BLaER1 (cell line): Measurements from ENCODE around the gene R3HDM4.
"Not testable (repeated sequence)": the region's sequence is repeated elsewhere in the genome, so short reads cannot be mapped to it uniquely, and the experiment has no call there.

Experiments
- H3K27ac ChIP-seq: shearing (Covaris generic); formaldehyde crosslinking; 2 replicates; pipeline ENCODE4 v1.8.1; 2022
- H3K27me3 ChIP-seq: shearing (Covaris generic); formaldehyde crosslinking; 2 replicates; pipeline ENCODE4 v1.8.1; 2022
- H3K36me3 ChIP-seq: shearing (Covaris generic); formaldehyde crosslinking; 2 replicates; pipeline ENCODE4 v1.8.1; 2022
- H3K4me1 ChIP-seq: shearing (Covaris generic); formaldehyde crosslinking; 2 replicates; pipeline ENCODE4 v1.8.1; 2022
- H3K4me2 ChIP-seq: shearing (Covaris generic); formaldehyde crosslinking; 2 replicates; pipeline ENCODE4 v1.8.1; 2022
- H3K4me3 ChIP-seq: shearing (Covaris generic); formaldehyde crosslinking; 2 replicates; pipeline ENCODE4 v1.8.1; 2022
- H3K9ac ChIP-seq: shearing (Covaris generic); formaldehyde crosslinking; 2 replicates; pipeline ENCODE4 v1.8.1; 2022
- H3K9me3 ChIP-seq: shearing (Covaris generic); formaldehyde crosslinking; 2 replicates; pipeline ENCODE4 v1.8.1; 2022
- H4K20me1 ChIP-seq: shearing (Covaris generic); formaldehyde crosslinking; 2 replicates; pipeline ENCODE4 v1.8.1; 2022
- Cebpa-rat ChIP-seq: shearing (Covaris generic); IDR thresholded peaks from 2 replicates; pipeline ENCODE4 v1.8.1; 2022

R3HDM4 gene

GRCh38 chr19:896434-896833 lies 16.6 kb downstream of the R3HDM4 start:
- Histone ChIP-seq H3K36me3 (peaks cover 35% of the 10 kb centered on the region), H3K27ac (no peak overlapping the region), H3K4me3 (no peak overlapping the region), H3K9me3 (no peaks in the 10 kb centered on the region), H3K9ac (no peak overlapping the region), H4K20me1 (peaks cover 28% of the 10 kb centered on the region), H3K27me3 (no peaks in the 10 kb centered on the region), H3K4me2 (no peak overlapping the region), H3K4me1 (peaks cover 31% of the 10 kb centered on the region)
- TF ChIP-seq Cebpa-rat: no peak

GRCh38 chr19:892894-893689 lies 19.9 kb downstream of the R3HDM4 start, which contains the start of the genes MED16 and RNU6-9:
Gene MED16 (minus strand): TSS chr19:893187. CDS start chr19:891131, 2,056 bp downstream.
Gene RNU6-9 (plus strand): TSS chr19:893484.
- no peak for TF ChIP-seq Cebpa-rat
- Histone ChIP-seq H3K9ac (peak within 1 kb of the TSS; percentile 96), H3K4me3 (peak within 1 kb of the TSS; percentile 81), H3K27me3 (no peaks in the 10 kb centered on the region), H4K20me1 (peaks cover 38% of the 10 kb centered on the region), H3K4me2 (peak within 1 kb of the TSS; percentile 94), H3K36me3 (peaks cover 56% of the 10 kb centered on the region), H3K4me1 (peaks cover 21% of the 10 kb centered on the region), H3K27ac (peak within 1 kb of the TSS; percentile 98), H3K9me3 (no peaks in the 10 kb centered on the region)

GRCh38 chr19:892243-892893 lies 20.7 kb downstream of the R3HDM4 start:
- no peaks in the 10 kb centered on the region for H3K27me3 ChIP-seq
- H3K4me2 ChIP-seq: peak overlapping the region; percentile 94
- H3K9me3 ChIP-seq: no peaks in the 10 kb centered on the region
- peaks cover 14% of the 10 kb centered on the region for H3K4me1 ChIP-seq
- peak overlapping the region; percentile 81 for H3K4me3 ChIP-seq
- no peak for TF ChIP-seq Cebpa-rat
- H3K36me3 ChIP-seq: peaks cover 59% of the 10 kb centered on the region
- H3K9ac ChIP-seq: peak overlapping the region; percentile 96
- H3K27ac ChIP-seq: peak overlapping the region; percentile 98
- H4K20me1 ChIP-seq: peaks cover 45% of the 10 kb centered on the region

GRCh38 chr19:891421-892200 lies 21.4 kb downstream of the R3HDM4 start:
- H3K9me3 ChIP-seq, H3K27me3 ChIP-seq: not testable (repeated sequence)
- Histone ChIP-seq H3K36me3 (peaks cover 59% of the 10 kb centered on the region), H3K9ac (peak overlapping the region; percentile 96), H4K20me1 (peaks cover 47% of the 10 kb centered on the region), H3K4me1 (peaks cover 12% of the 10 kb centered on the region), H3K4me2 (peak overlapping the region; percentile 94), H3K4me3 (peak overlapping the region; percentile 81), H3K27ac (peak overlapping the region; percentile 98; the same call in 1 of the 2 replicates)

GRCh38 chr19:890831-891230 lies 22.2 kb downstream of the R3HDM4 start:
- Histone ChIP-seq H3K9me3 (no peaks in the 10 kb centered on the region), H3K27ac (no peak overlapping the region), H3K4me3 (no peak overlapping the region), H4K20me1 (peaks cover 54% of the 10 kb centered on the region), H3K36me3 (peaks cover 59% of the 10 kb centered on the region), H3K27me3 (no peaks in the 10 kb centered on the region), H3K9ac (no peak overlapping the region), H3K4me1 (peaks cover 12% of the 10 kb centered on the region), H3K4me2 (no peak overlapping the region)
- TF ChIP-seq Cebpa-rat: no peak

- Histone ChIP-seq H3K27ac (no peak overlapping the region), H3K9me3 (no peaks in the 10 kb centered on the region), H3K4me3 (no peak overlapping the region), H3K36me3 (peaks cover 66% of the 10 kb centered on the region), H3K27me3 (no peaks in the 10 kb centered on the region), H3K4me1 (peaks cover 12% of the 10 kb centered on the region), H4K20me1 (peaks cover 63% of the 10 kb centered on the region), H3K4me2 (no peak overlapping the region), H3K9ac (no peak overlapping the region)
- no peak for TF ChIP-seq Cebpa-rat
Observed at GRCh38 chr19:889662-890295, 23.2 kb downstream of the R3HDM4 start.

- no peak for TF ChIP-seq Cebpa-rat
- peaks cover 10% of the 10 kb centered on the region for H3K4me1 ChIP-seq
Observed at GRCh38 chr19:888581-889385, 24.2 kb downstream of the R3HDM4 start.

GRCh38 chr19:887599-887998 lies 25.4 kb downstream of the R3HDM4 start:
- peaks cover 5% of the 10 kb centered on the region; the same call in 1 of the 2 replicates for H3K4me1 ChIP-seq
- H3K9ac ChIP-seq: no peak overlapping the region
- peaks cover 88% of the 10 kb centered on the region for H3K36me3 ChIP-seq
- peaks cover 66% of the 10 kb centered on the region for H4K20me1 ChIP-seq
- no peak overlapping the region for H3K4me2 ChIP-seq
- no peak for TF ChIP-seq Cebpa-rat
- no peak overlapping the region for H3K4me3 ChIP-seq
- H3K27me3 ChIP-seq: no peaks in the 10 kb centered on the region
- H3K27ac ChIP-seq: no peak overlapping the region
- no peaks in the 10 kb centered on the region for H3K9me3 ChIP-seq

More at GRCh38 chr19:888581-889385, 24.2 kb downstream of the R3HDM4 start:
- Histone ChIP-seq H3K9me3 (no peaks in the 10 kb centered on the region), H3K9ac (no peak overlapping the region), H4K20me1 (peaks cover 66% of the 10 kb centered on the region), H3K4me2 (no peak overlapping the region), H3K36me3 (peaks cover 76% of the 10 kb centered on the region), H3K4me3 (no peak overlapping the region), H3K27ac (no peak overlapping the region), H3K27me3 (no peaks in the 10 kb centered on the region)
